CD14-positive monocyte (primary cell): Measurements from ENCODE around the gene DPP10. TPM values are rescaled to one million over a fixed set of nuclear protein-coding genes. Genes with fewer than 3 reads are reported as not detected.
"Not testable (repeated sequence)": the region's sequence is repeated elsewhere in the genome, so short reads cannot be mapped to it uniquely, and the experiment has no call there.

Experiments used
- DNase-seq, 3 donors: peaks; one replicate each; pipeline ENCODE4 v3.0.0-alpha.2; 2011 to 2022
- H2AFZ ChIP-seq: 2 replicates; pipeline ENCODE4 v1.6.0; 2012; ENCODE audit warnings: mild to moderate bottlenecking, low read depth, low read length, inconsistent platforms; ENCODE audit not compliant: insufficient read depth, poor library complexity, severe bottlenecking
- H3K27ac ChIP-seq, 2 donors: 1 replicate in 1 of 2; 2 replicates in 1 of 2; pipeline ENCODE4 v1.5.1; 2012 to 2013; ENCODE audit warnings: low read length in 2 of 2, control low read depth in 1 of 2, inconsistent platforms in 1 of 2, low read depth in 1 of 2, mild to moderate bottlenecking in 1 of 2
- H3K27me3 ChIP-seq, 2 donors: one replicate each; pipeline versions ENCODE4 v1.6.0 to v1.6.1; 2011 to 2013; ENCODE audit warnings: low read length in 2 of 2; ENCODE audit not compliant: control insufficient read depth in 2 of 2, insufficient read depth in 2 of 2
- H3K36me3 ChIP-seq, 2 donors: replicated peaks in 1 of 2; 1 replicate in 1 of 2; 2 replicates in 1 of 2; pipeline versions ENCODE4 v1.5.1 to v1.6.1; 2012 to 2013; ENCODE audit warnings: low read length in 2 of 2, control low read depth in 1 of 2, inconsistent platforms in 1 of 2, mild to moderate bottlenecking in 1 of 2; ENCODE audit not compliant: insufficient read depth in 2 of 2, control insufficient read depth in 1 of 2
- H3K4me1 ChIP-seq, 2 donors: 1 replicate in 1 of 2; 2 replicates in 1 of 2; pipeline versions ENCODE4 v1.5.1 to v1.6.1; 2012 to 2013; ENCODE audit warnings: low read length in 2 of 2, control low read depth in 1 of 2, inconsistent platforms in 1 of 2, mild to moderate bottlenecking in 1 of 2, moderate library complexity in 1 of 2; ENCODE audit not compliant: insufficient read depth in 2 of 2, control insufficient read depth in 1 of 2
- H3K4me2 ChIP-seq: replicated peaks from 2 replicates; pipeline ENCODE3; 2012; ENCODE audit warnings: low read length, moderate library complexity, mild to moderate bottlenecking; ENCODE audit not compliant: poor library complexity, severe bottlenecking; ENCODE audit errors: extremely low read depth
- H3K4me3 ChIP-seq, 3 experiments: fragments of 200-600 bp in 1 of 3; sonication (generic) in 1 of 3; replicated peaks in 1 of 3; 1 replicate in 2 of 3; 2 replicates in 1 of 3; pipeline ENCODE4 v1.5.1; 2011 to 2013; ENCODE audit warnings: low read length in 3 of 3, mild to moderate bottlenecking in 3 of 3, control low read depth in 2 of 3, low read depth in 2 of 3, inconsistent platforms in 1 of 3, moderate library complexity in 1 of 3
- H3K79me2 ChIP-seq: 2 replicates; pipeline ENCODE4 v1.6.0; 2012; ENCODE audit warnings: mild to moderate bottlenecking, control low read depth, inconsistent platforms, low read length, moderate library complexity; ENCODE audit not compliant: insufficient read depth
- H3K9ac ChIP-seq: 2 replicates; pipeline ENCODE4 v1.6.0; 2017; ENCODE audit warnings: low read length, mild to moderate bottlenecking; ENCODE audit not compliant: insufficient read depth, poor library complexity, severe bottlenecking
- H3K9me3 ChIP-seq, 2 donors: replicated peaks in 1 of 2; 1 replicate in 1 of 2; 2 replicates in 1 of 2; pipeline versions ENCODE4 v1.5.1 to v1.6.1; 2012 to 2013; ENCODE audit warnings: low read length in 2 of 2, control low read depth in 1 of 2; ENCODE audit not compliant: control insufficient read depth in 1 of 2, insufficient read depth in 1 of 2
- H4K20me1 ChIP-seq: 2 replicates; pipeline ENCODE4 v1.6.0; 2012; ENCODE audit warnings: mild to moderate bottlenecking, low read length, control low read depth, moderate library complexity; ENCODE audit not compliant: insufficient read depth
- H3K27ac Mint-ChIP-seq, 7 donors: one replicate each; pipeline ENCODE4 v1.8.0; 2020; ENCODE audit warnings: mild to moderate bottlenecking in 7 of 7, mixed read lengths in 7 of 7, moderate library complexity in 6 of 7, inconsistent platforms in 2 of 7
- H3K27me3 Mint-ChIP-seq, 3 donors: one replicate each; pipeline ENCODE4 v1.8.0; 2021 to 2022; ENCODE audit warnings: low read depth in 3 of 3, mild to moderate bottlenecking in 3 of 3, mixed read lengths in 3 of 3, moderate library complexity in 3 of 3, inconsistent platforms in 1 of 3
- H3K36me3 Mint-ChIP-seq, 2 donors: one replicate each; pipeline ENCODE4 v1.8.0; 2020; ENCODE audit warnings: mixed read lengths in 2 of 2, inconsistent platforms in 1 of 2, mild to moderate bottlenecking in 1 of 2
- H3K4me1 Mint-ChIP-seq: one replicate; pipeline ENCODE4 v1.8.0; 2020; ENCODE audit warnings: mild to moderate bottlenecking, mixed read lengths
- H3K4me3 Mint-ChIP-seq, 2 donors: one replicate each; pipeline ENCODE4 v1.8.0; 2020; ENCODE audit warnings: mild to moderate bottlenecking in 2 of 2, mixed read lengths in 2 of 2, moderate library complexity in 1 of 2
- H3K9me3 Mint-ChIP-seq, 7 donors: one replicate each; pipeline ENCODE4 v1.8.0; 2020 to 2022; ENCODE audit warnings: mixed read lengths in 7 of 7, mild to moderate bottlenecking in 6 of 7, moderate library complexity in 6 of 7, inconsistent platforms in 2 of 7
- CTCF ChIP-seq: fragments of 200-600 bp; IDR thresholded peaks from one replicate; pipeline ENCODE4 v1.8.0; 2022; ENCODE audit warnings: antibody characterized with exemption, mild to moderate bottlenecking
- WGBS: methylation state at CpG from one replicate; pipeline ENCODE4 v1.1.5; 2013; ENCODE audit warnings: missing lambda C conversion rate; ENCODE audit not compliant: insufficient coverage; 5-methylcytosine and 5-hydroxymethylcytosine counted together
- intact Hi-C, 2 donors: fragments of 100-400 bp; cut with micrococcal nuclease; formaldehyde crosslinking; loops; one replicate each; pipeline versions ENCODE4 v1.15.0 to v1.15.1; 2023
- polyA plus RNA-seq, 3 donors: library from polyadenylated mRNA; depleted of rRNA in 1 of 3; unstranded in 2 of 3; stranded (reverse) in 1 of 3; fragments of 300-500 nt in 2 of 3; fragments of >200 nt in 1 of 3; fragmentation: Illumina TruSeq in 2 of 3; gene quantifications; 1 replicate in 2 of 3; 2 replicates in 1 of 3; pipeline ENCODE4 v1.2.3, GENCODE V29; 2012 to 2021

DPP10 gene
- polyA plus RNA-seq, 3 donors: not detected

GRCh38 chr2:114405247-114406116, 37.0 kb upstream of the DPP10 start:
- H3K79me2 ChIP-seq: no peaks in the 10 kb centered on the region
- H3K27ac Mint-ChIP-seq: peak overlapping the region in 1 of 7 donors; percentile 64

GRCh38 chr2:114406347-114406746, 36.1 kb upstream of the DPP10 start:
- DNase-seq: no peak
- no peak overlapping the region for H3K27ac Mint-ChIP-seq
- no CpG with 5 or more reads among the region's 2 CpGs for WGBS

More at GRCh38 chr2:114405247-114406116, 37.0 kb upstream of the DPP10 start:
- Histone ChIP-seq H3K36me3 (no peaks in the 10 kb centered on the region), H3K9me3 (peaks cover 2 to 5% of the 10 kb centered on the region in 2 donors), H4K20me1 (no peaks in the 10 kb centered on the region), H3K4me2 (no peak overlapping the region), H3K9ac (no peak overlapping the region), H2AFZ (no peak overlapping the region), H3K4me1 (no peaks in the 10 kb centered on the region), H3K4me3 (no peak overlapping the region), H3K27ac (no peak overlapping the region), H3K27me3 (no peaks in the 10 kb centered on the region)
- DNase-seq: no peak
- Mint-ChIP-seq H3K4me3 (no peak overlapping the region), H3K9me3 (peaks cover 0 to 14% (median 8%) of the 10 kb centered on the region in 7 donors), H3K27me3 (no peaks in the 10 kb centered on the region), H3K36me3 (no peaks in the 10 kb centered on the region), H3K4me1 (no peaks in the 10 kb centered on the region)
- intact Hi-C loops: no loop called here
- 95% methylated on average over 2 of the region's 10 CpGs for WGBS
- no peak for TF ChIP-seq CTCF

GRCh38 chr2:114407353-114407752, 35.1 kb upstream of the DPP10 start:
- H3K36me3 ChIP-seq, H3K4me3 Mint-ChIP-seq, H2AFZ ChIP-seq, H3K4me2 ChIP-seq, intact Hi-C loops, H3K4me3 ChIP-seq, H4K20me1 ChIP-seq, H3K9ac ChIP-seq, DNase-seq, H3K27me3 ChIP-seq, H3K27ac Mint-ChIP-seq, H3K27ac ChIP-seq, H3K4me1 Mint-ChIP-seq, H3K27me3 Mint-ChIP-seq, H3K36me3 Mint-ChIP-seq, H3K79me2 ChIP-seq, H3K9me3 ChIP-seq, H3K4me1 ChIP-seq: not testable (repeated sequence)
- peaks cover 3 to 18% (median 8%) of the 10 kb centered on the region in 7 donors for H3K9me3 Mint-ChIP-seq
- no CpG with 5 or more reads among the region's 5 CpGs for WGBS

More at GRCh38 chr2:114406347-114406746, 36.1 kb upstream of the DPP10 start:
- no peak overlapping the region for H3K4me3 Mint-ChIP-seq
- no peaks in the 10 kb centered on the region for H3K27me3 Mint-ChIP-seq
- no peaks in the 10 kb centered on the region for H3K4me1 ChIP-seq
- H3K9ac ChIP-seq: no peak overlapping the region
- no peaks in the 10 kb centered on the region for H3K4me1 Mint-ChIP-seq
- intact Hi-C loops: no loop called here
- no peak for TF ChIP-seq CTCF
- no peaks in the 10 kb centered on the region for H3K79me2 ChIP-seq
- H3K9me3 ChIP-seq: peaks cover 2 to 5% of the 10 kb centered on the region in 2 donors
- no peaks in the 10 kb centered on the region for H3K27me3 ChIP-seq
- H3K27ac ChIP-seq: no peak overlapping the region
- H3K4me2 ChIP-seq: no peak overlapping the region
- peaks cover 1 to 14% (median 8%) of the 10 kb centered on the region in 7 donors for H3K9me3 Mint-ChIP-seq
- no peak overlapping the region for H2AFZ ChIP-seq
- no peaks in the 10 kb centered on the region for H3K36me3 Mint-ChIP-seq
- no peaks in the 10 kb centered on the region for H3K36me3 ChIP-seq
- H4K20me1 ChIP-seq: no peaks in the 10 kb centered on the region
- no peak overlapping the region for H3K4me3 ChIP-seq
